ENCODE data around the gene OR52I2.

DNA sequence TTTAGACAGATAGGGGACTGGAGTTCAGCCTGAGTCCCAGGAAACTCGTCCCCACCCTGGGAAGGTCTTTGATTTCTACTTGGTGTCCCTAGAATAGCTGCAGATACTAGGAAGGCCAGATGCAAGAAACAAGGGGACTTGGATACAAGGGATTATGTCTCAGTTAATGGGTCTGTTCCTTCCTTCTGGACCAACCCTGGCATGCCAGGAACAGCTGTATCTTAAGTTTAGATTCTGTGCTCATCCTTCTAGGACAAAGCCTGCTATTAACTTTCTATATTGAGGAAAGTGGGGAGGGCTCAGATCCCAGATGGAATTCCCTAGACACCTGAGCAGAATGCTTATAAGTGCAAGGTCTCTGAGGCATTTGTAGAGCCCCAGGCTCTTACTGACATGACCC lies 40.5 kb upstream of the OR52I2 start:
- TF ChIP-seq EZH2 (IDR thresholded peaks at IDR 0.05; ENCODE audit: insufficient read depth, poor library complexity, severe bottlenecking) (no peak), EZH2phosphoT487 (IDR thresholded peaks at IDR 0.05; ENCODE audit: insufficient read depth, low read depth) (no peak)
